GM21723 (cell line): Measurements from ENCODE around the gene ZNRF3.
"Not testable (repeated sequence)": the region's sequence is repeated elsewhere in the genome, so short reads cannot be mapped to it uniquely, and the experiment has no call there.

Experiments
- ATAC-seq: cut with Tn5 transposase; IDR thresholded peaks from one replicate; pipeline ENCODE4 v1.9.1; 2021; ENCODE audit warnings: mild to moderate bottlenecking, moderate library complexity; ENCODE audit not compliant: unreplicated experiment

The ZNRF3 gene

DNA sequence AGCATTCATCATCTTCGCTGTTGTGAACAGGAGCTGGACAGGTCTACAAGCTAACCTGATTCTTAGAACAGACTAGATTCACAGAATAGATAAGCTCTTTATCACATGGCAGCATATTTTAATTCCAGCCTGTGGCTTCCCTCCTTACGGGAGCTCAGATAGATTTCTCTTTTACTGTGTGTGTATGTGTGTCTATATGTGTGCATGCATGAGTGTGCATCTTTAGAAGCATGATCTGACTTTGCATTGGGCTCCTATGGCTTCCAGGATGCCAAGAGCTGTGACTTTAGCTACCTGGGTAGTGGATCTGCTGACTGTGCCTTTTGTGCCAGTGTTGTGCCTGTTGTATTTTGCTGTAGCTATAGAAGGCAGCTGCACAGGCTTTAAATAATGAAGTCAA is 44.3 kb downstream of the ZNRF3 start:
- no peak for ATAC-seq

DNA sequence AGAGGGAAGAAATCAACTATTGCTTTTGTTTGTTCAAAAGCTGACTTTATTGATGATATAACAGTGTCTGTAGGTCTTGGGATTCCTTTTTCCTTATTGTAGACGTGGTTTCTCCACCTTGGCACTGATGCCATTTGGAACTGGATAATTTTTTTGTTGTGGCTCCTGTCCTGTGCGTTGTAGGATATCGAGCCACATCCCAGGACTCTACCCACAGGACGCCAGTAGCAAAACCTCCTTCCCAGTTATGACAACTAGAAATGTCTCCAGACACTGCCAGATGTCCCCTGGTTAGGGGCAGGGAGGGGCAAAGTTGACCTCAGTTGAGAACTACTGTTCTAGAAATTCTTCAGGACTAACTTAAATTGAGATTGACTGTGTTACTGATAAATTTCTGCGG is 45.8 kb downstream of the ZNRF3 start:
- ATAC-seq, result no peak

DNA sequence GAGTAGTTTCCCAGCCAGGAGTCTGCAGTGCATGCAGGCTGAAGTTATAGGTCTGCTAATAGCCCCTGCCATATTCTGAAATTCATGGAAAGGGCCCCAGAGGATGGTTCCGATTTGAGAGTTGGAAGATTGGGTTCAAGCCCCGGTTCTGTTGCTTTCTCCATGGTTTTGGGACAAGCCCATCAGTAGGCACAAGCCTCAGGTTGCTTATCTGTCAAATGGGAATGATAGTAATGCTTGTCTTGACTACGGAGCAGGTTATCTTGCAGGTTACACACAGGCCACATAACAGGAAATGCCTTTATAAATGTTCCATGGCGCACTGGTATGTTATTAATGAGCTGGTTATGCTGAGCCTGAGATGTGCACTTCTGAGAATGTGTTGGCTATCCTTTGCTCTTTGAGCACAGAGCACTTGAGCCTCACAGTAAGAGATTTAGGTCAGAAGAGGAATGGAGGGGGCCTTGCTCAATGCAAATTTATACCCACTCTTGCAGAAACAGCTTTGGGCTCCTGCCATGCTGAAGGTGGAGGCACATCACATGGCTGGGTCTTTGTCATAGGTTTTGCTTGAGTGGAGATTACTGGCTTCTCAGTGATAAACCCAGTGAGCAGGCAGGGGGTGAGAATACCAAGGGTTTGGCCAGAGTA is 47.1 kb downstream of the ZNRF3 start:
- ATAC-seq, result no peak

DNA sequence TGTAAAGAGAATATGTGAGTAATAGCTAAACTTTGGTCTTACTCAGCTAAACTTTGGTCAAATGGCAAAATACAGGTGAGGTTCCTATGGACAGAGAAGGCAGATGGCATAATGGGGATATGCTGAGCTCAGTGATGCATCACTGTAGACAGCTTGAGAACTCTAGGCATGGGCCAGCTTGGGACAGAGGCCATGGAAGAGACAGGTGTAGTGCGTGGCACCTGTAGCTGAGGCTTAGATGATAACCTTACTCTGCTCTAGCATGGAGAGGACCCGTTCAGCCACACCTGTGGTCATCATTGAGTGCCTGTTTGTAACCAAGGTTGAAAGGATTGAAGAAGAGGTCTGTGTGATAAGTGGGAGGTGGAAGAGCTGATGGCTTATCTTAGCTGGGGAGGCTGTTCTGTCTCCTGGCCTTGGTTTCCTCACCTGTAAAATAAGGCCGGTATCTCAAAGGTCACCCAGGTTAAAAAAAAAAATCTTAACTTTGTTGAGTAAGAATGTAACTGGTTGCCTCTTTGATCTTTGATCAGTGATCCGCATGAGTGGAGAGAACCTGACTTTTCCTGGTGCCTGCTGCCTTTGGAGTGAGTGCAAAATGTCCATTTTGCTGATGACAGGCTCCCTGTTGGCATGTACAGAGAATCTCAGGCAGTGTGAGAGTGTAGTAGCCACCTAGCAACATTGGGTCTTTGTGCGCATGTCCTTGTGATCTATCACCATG is 48.6 kb downstream of the ZNRF3 start:
- ATAC-seq, result no peak

DNA sequence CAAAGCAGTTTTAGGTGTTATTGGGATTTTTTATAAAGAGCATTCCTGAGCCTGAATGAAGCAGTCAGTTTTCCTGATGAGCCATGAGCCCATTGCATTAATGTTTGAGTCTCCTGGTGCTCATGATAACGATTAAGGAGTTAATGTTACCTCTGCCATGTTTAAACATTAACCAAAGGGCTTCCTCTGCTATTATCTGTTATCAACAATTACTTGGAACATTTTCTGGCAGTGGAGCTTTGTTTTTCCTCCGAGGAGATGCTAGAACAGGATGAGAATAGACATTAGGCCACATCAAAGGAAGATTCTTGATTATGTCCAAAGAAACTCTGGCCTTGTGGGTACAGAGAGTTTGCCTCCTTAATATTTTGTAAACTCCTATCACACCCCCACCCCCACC is 49.9 kb downstream of the ZNRF3 start:
- ATAC-seq, result no peak

DNA sequence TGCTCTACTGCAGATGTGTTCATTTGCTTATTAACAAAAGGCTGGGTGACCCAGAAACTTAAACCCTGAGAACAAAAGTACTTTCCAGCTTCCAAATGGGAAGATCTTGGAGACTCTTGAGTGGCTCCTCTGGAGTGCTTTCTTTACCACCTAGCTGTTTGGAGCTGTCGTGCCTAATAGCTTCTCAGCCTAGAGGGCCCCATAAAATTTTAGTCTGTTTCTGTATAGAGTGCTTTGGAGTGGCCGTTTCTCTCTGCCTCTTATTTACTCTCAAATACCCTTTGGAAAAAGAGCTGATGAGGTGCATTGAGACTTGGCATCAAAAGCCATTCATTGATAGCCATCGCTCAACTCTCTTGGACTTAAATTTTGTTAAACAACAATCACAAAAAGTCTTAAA is 50.7 kb downstream of the ZNRF3 start:
- no peak for ATAC-seq

DNA sequence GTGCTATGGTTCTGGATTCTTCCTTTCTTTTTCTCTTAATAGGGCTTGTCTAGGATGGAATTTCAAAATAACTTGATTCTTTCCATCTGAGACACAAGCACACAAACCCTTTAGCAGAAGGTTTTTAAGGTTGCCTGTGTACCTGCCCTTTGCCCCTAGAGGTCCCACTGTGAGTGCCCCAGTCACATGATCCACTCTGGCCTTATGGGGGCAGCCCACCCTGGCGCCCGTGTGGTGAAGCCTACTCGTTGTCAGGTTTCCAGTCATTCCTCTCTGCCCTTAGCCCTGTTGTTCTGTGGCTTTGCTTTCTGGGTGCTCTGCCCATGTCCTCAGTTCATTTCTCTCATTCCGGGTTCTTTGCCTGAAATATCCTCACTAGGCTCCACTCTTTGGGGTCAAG is 51.8 kb downstream of the ZNRF3 start:
- no peak for ATAC-seq

DNA sequence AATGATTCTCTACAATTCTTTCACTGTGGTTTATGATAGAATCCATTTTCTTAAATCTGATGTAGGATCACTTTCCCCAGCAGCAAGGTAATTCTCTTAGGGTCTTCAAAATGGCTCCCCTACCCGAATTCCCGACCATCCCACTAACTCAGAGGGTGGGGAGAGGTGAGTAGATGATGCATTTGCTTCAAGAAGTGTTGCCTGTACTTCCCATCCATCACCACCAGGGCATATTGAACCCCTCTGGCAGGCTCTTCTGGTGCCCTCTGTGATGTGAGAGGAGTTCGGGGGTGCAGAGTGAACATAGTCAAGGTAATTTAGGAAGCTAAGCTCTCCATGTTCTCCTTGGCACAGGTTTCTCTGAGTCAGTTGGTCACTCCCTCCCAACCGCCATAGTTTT is 52.3 kb downstream of the ZNRF3 start:
- no peak for ATAC-seq

DNA sequence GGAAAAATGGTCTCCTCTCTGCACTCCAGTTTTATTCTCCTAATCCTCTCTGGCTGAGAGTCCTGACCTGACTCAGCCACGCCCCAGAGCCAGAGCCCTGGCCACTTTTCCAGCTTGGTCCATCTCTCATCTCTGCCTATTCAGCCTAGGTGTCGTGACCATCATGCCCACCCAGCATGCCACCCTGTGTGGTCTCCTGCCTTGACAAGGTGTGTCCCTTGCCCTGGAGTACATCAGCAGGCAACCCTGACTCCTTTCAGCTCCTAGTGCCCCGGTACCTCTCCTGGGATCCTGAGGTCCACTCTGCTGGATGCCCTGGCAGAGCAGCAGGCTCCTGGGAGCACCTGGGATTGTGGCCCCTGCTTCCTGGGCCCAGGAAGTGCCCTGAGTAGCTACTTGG is 52.8 kb downstream of the ZNRF3 start:
- ATAC-seq, result no peak

DNA sequence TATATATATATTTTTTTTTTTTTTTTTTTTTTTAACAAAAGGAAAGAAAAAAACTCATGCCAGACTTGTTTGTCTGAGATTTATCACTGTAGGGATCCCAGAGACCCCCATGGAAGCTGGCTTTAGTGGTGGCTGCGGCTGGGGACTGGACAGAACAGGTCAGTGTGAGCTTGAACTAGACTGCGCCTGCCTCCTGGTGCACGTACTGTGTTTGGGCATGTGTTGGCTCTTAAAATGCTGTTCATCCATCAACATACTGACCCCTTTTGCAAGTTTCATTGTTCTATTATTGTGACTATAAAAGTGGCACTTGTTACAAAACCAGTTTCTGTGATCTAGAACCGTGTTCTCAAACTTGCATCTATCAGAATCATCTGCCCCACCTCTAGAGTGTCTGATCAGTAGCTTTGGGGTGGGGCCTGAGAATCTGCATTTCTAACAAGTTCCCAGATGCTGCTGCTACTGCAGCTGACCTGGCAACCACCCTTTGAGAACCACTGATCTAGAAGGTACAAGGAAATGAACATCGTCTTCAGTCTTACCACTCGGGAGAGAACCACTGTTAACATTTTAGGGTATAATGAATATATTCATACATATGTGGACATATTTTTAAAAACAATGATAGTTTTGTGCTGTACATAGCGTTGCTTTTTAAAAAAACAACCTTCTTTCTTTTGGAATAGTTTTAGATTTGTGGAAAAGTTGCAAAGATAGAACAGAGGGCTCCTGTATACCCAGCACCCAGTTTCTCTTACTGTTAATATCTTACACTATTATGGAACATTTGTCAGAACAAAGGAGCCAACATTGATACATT is 54.0 kb downstream of the ZNRF3 start:
- ATAC-seq, result no peak

DNA sequence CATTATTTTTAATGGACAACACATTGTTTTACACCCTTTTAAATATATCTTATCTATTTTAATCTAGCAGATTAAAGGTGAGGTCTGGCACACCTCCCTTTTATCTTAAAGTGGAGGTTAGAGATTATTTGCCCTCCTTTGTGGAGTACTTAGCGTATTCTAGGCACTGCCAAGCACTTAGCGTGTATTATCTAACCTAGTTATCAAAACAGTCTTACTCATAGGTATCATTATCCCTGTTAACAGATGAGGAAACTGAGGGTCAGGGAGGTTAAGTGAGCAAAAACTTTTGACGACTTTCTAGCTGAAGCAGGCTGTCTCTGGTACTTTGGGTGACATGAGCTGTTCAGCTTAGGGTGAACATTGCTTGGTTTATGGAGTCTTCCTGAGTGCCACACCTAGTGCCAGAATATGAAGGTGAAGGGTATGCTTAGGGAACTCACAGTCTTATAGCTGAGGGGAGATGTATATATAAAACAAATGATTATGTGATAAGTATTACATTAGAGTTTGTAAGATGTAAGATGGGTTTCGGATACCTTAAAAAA is 55.0 kb downstream of the ZNRF3 start:
- no peak for ATAC-seq

DNA sequence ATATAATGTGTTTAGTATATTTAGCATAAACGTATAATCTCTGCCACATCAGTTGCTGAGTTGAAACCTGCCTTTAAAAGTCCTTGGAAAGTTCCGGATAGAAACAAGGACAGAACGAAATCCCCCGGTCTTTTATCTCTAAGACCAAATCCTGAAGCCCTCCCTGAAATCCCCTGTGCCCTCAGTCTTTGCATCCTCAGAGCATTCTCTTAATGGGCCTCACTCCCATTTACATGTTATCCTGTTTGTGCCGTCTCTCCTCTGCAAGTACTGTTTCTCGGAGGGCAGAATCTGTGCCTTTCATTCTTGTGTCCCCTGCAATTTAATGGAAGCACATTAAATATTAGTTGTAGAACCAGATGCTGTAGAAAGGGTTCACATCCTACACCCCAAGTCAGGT is 56.0 kb downstream of the ZNRF3 start:
- ATAC-seq, result no peak

DNA sequence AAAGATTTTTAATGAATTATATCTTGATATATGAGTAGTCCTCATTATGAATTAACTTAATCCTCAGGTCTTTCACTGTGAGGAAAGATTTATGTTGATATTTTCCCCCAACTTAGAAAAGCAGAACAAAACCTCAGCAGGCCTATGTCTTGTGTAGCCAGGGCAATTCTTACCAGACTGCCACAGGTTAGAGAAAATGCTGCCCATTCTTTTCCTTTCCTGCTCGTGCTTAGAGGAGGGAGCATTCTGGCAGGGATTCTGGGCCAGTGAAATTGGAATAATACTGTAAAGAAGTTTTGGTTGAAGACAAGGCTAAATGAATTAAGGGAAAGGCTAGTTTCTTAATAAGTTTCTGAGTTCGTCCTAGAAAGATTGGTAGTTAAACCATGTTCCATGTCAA is 56.6 kb downstream of the ZNRF3 start:
- no peak for ATAC-seq

DNA sequence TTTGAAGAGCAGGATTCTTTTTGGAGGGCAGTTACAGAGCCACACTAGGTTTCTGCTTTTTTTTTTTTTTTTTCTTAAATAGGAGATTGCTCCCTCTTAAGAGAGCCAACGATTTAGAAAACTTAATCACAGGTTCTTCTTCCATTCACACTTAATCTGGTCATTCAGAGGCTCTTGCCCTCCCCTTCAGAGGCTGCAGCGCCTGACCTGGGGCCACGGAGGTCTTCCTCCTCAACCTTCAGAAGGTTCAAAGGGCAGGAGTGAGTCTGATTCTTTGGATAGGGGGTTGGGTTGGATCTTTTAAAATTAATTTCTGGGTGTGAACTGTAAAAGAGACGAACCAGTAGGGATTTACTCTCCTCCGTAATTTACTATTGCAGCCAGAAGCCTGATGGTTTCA is 57.1 kb downstream of the ZNRF3 start:
- no peak for ATAC-seq

DNA sequence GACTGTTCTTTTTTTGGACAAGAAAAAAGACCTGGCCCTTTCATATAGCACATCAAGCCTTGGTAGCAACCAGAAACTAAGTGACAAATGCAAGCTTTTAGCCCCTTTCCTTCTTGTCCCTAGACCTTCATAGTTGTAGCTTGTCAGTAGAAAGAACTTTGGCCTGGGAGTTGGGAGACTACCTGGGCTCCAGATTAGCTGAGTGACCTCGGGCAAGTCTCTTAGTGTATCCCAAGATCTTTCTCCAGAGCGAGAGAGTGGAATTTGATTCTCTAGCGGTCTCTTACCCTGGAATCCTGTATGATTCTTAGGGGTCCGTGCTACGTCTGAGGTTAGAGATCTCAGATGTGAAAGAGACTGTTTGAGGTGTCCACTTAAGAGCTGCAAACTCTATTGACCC is 59.0 kb downstream of the ZNRF3 start:
- ATAC-seq, result no peak

DNA sequence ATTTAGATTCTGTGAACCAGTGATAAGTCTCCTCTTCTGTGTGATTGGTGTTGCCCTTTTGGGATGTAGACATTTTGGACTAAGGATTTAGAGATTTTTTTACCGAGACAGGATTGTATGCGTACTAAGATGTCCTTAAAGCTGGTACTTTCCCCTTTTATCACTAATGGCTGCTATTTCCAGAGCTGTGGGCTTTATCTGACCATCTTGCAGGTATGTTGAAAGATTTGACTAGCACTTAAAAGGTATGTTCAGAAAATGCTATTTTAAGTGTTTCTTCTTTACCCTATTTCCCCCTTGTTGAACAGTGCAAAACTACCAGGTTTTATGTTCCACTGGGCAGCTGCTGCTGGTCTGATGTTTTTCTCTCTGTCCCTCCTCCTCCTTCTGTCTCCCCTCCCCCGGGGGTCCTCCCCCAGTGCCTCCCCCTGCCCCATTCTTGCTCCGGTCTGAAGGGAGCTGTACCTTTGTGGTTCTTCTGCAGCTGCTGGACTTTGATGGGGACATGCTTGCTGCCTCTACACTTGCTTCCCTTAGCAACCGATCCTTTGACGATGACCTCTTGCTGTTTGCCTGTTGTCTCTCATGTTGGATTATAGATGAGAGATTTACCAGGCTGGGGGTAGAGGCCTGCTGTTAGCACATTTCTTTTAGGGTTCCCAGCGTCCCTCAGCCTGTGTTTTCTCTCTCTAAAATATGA is 59.6 kb downstream of the ZNRF3 start:
- no peak for ATAC-seq

DNA sequence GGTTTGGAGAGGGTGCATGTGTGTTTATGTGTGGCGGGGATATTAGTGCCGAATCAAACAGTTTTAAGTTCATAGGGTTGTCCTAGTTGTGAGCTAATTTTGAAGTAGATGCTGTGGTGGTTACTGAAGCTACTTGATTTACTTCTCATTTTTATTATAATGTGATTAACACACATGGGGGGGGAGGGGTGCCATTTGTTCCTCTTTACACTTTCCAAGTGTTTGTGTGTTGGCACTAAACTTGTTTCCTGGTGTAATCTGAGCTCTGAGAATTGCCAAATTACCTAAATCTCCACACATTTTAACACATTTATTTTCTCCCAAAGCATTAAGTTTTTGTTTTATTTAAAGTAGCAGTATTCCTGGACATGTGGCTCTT is 60.1 kb downstream of the ZNRF3 start:
- no peak for ATAC-seq

DNA sequence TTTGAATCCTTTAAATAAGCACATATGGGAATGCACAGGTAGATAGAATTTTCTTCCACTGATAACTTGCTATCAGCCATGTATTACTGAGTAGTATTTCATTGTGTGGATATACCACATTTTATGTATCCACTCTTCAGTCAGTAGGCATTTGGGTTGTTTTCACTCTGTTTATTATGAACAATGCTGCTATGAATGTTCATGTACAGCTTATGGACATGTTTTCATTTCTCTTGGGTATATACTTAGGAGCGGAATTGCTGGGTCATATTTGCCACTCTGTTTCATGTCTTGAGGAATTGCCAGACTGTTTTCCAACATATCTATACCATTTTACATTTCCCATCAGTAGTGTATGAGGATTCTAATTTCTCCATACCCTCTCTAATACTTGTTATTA is 63.8 kb downstream of the ZNRF3 start:
- ATAC-seq, result no peak

DNA sequence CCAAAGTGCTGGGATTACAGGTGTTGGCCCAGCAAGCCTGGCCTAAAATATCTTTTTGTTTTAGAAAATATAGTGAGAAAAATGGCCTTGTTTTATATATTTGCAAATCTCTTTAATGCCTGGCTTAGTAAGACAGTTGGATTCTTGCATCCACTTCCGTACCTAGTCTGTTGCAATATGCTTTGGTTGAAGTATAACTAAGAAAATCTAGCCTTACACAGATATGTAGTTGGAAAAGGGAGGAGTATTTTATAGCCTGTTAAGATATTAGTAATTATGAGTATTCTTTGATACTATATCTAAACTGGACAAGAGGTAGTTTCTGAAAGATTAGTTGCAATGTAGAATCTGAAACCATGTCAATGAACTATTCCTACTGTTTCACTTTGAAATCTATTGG is 65.1 kb downstream of the ZNRF3 start:
- no peak for ATAC-seq

DNA sequence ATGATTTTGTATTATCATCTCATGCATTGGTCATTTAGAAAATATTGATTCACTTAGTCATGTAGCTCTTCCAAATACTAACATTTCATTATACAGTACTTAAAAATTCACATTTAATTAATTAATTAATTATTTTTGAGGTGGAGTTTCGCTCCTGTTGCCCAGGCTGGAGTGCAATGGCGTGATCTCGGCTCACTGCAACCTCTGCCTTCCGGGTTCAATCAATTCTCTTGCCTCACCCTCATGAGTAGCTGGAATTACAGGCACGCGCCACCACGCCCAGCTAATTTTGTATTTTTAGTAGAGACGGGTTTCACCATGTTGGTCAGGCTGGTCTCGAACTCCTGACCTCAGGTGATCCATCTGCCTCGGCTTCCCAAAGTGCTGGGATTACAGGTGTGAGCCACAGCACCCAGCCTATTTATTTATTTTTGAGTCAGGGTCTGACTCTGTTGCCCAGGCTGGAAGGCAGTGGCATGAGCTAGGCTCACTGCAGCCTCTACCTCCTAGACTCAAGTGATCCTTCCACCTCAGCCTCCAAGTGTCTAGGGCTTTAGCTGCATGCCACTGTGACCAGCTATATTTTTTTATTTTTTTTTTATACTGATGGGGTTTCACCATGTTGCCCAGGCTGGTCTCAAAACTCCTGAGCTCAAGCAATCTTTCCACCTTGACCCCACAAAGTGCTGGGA is 65.6 kb downstream of the ZNRF3 start:
- not testable (repeated sequence) for ATAC-seq

DNA sequence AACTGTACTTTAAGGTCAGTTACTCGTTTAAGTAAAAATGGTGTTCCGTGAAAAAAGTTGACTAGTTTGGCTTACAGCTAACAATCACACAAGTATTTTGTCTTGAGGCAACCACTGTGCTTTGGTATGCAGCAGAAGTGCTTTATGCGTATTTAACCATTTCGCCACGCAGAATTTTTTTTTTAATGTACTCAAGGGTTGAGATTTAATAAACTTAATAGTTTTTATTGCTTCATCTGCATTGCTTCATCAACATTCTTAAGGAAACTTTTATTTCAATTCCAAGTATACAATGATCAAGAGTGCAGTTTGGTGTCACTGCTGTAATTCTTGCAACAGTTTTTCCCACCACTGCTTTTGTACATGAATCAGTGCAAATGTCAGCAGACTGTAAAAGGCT is 66.4 kb downstream of the ZNRF3 start:
- ATAC-seq, result no peak
